ENCODE results near the gene SIGLEC7. TPM values are rescaled to one million over a fixed set of nuclear protein-coding genes. Genes with fewer than 3 reads are reported as not detected.

Gene SIGLEC7
- polyA plus RNA-seq, 4 donors = 0.32 to 0.62 (median 0.43) TPM

DNA sequence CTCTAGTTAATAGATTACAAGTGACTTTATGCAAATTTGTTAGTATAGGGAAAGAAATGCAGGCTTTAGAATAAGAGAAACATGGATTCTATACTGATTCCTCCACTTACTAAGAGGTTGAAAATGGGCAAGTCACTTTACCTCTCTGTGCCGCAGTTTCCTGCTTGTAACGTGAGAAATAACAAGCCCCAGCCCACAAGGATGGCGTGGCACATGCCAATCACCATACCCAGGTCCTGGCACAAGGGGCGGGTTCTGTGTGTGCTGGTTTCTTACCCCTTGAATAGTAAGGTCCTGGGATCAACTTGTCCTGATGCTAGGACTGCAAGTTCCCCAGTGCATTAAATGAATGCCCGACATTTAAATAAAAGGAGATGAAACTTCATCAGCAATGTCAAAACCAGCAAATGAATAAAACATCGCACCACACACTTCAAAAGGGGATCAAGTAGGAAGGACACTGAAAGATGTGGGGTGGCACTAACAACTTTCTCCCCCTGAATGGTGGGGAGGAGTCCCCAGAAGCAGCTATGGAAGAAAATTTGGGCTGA is 25.3 kb upstream of the SIGLEC7 start:
- no peak for DNase-seq (ENCODE audit: low read depth in 4 of 4, low spot score in 3 of 4)

DNA sequence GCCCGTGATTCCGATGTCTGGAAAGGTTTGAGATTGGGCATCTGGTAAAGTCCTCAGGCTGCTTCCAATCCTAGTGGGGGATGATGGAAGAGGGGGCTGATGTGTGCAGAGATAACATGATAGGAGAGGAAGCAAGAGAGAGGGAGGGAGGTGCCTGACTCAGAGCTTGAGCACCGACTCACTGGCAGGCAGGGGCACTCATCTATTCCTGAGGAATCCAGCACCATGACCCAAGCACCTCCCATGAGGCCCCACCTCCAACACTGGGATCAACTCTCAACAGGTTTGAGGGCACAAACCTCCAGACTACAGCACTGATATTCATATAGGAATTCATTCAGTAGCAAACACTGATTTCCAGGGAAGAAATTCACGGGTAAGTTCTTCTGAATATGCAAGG is 23.0 kb upstream of the SIGLEC7 start:
- no peak for DNase-seq (ENCODE audit: low read depth in 4 of 4, low spot score in 3 of 4)

DNA sequence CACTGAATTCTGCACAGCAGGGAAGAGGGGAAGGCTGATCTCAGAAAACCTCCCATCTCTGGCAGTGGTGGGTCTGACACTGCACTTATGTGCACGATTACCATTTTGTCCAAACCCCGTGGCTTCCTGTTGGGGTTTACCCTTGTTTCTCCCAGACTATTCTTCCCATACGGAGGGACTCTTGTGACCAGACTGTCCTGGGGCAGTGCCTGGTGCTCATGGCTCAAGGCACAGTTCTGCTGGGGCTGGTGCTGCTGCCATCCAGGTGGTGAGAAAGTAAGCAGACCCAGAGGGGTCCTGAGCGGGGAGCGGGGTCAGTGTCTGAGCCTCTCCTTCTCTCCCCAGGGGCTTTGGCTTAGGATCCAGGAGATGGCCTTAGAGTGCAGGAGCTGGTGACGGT is 22.5 kb upstream of the SIGLEC7 start:
- no peak for DNase-seq (ENCODE audit: low read depth in 4 of 4, low spot score in 3 of 4)

DNA sequence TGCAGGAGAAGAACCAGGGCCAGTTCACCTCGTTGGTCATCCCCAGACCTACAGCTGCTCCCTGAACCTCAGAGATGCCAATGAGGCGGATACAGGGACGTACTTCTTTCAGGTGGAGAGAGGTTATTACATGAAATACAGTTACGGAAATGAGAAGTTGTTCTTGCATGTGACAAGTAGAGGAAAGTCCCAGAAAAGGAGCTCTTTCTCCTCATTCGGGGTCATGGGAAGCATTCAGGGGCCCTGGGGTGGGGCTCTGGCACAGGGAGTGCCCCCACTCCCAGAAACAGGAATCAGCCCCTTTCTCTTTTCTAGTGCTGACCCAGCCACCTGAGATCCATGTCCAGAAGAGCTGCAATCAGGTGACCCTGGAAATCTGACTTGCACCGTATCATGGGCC is 21.9 kb upstream of the SIGLEC7 start:
- no peak for DNase-seq (ENCODE audit: low read depth in 4 of 4, low spot score in 3 of 4)

DNA sequence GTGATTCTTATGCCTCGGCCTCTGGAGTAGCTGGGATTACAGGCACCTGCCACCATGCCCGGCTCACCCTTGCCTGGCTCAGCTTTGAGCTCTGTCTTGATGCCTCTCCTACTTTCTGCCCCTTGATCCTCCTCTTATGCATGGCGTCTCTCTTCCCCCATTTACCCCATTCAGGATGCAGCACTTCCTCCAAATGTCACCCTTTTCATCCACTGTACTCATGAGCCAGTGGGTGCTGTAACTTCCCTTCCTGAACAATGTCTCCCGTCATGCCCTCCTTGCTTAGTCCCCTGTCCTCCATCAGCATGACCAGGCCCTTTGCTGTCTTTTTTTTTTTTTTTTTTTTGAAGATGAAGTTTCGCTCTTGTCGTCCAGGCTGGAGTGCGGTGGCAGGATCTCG is 20.8 kb upstream of the SIGLEC7 start:
- DNase-seq (ENCODE audit: low read depth in 4 of 4, low spot score in 3 of 4) = no peak

DNA sequence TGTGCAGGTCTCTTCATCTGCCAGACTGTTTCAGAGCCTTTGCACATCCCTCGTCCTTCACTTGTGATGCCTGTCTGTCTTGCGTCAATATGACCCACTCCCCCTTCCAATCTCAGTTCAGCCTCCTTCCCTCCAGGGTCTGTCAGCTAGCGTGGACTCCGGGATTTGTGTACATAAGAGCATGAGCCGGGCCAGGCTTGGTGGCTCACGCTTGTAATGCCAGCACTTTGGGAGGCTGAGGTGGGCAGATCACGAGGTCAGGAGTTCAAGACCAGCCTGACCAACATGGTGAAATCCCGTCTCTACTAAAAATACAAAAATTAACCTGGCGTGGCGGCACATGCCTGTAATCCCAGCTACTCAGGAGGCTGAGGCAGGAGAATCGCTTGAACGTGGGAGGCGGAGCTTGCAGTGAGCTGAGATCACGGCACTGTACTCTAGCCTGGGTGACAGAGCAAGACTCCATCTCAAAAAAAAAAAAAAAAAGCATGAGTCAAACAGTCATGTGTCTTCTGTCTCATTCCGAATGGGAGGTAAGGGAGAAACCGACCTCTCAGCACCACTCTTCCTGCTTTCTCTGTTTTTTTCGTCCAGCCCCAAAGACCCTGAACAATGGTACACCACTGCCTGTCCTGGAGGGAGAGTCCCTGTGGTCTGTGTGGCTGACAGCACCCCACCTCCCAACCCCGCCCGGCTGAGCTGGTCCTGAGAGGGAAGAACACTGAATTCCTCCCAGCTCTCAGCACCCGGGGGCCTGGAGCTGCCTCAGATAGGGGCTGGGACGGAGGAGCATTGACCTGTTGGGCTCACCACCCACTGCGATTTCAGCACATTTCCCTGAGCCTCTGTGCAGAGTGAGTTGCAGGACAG is 19.8 kb upstream of the SIGLEC7 start:
- no peak for DNase-seq (ENCODE audit: low read depth in 4 of 4, low spot score in 3 of 4)

DNA sequence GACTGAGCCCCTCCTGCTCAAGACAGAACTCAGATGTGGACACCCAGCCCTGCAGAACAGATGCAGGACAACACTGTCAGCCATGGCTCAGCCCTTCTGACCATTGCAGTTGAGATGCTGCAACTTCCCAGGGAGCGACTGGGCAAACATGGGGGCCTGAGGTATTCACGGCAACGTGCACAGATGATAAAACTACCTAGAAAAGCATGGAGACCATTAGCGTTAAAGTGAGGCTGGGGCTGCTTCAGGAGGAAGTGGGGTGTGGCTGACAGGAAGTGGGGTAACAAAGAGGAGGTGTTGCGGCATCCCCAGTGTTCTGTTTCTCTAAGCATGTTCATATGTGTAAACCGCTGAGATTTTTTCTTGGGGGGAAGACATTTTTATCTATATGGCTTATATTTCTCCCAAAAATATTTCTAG is 18.7 kb upstream of the SIGLEC7 start:
- no peak for DNase-seq (ENCODE audit: low read depth in 4 of 4, low spot score in 3 of 4)

DNA sequence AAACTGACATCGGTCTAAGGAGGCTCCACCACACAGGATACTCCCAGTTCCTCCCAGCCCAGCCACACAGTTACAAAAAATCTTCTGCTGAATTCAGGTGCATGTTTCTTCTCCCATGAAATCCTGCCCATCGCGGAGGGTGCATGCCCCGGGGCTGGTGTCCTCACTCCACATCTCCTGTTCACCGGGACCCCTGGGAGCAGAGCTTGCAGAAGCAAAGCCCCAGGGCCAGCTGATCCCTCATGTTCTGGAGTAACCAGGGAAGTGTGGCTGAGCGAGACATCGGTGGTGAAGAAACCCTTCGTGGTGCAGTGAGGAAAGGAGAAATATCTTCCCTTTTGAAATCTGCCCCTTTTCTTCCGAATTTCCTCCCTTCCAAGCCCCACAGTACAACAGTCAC is 18.3 kb upstream of the SIGLEC7 start:
- DNase-seq (ENCODE audit: low read depth in 4 of 4, low spot score in 3 of 4) = no peak

DNA sequence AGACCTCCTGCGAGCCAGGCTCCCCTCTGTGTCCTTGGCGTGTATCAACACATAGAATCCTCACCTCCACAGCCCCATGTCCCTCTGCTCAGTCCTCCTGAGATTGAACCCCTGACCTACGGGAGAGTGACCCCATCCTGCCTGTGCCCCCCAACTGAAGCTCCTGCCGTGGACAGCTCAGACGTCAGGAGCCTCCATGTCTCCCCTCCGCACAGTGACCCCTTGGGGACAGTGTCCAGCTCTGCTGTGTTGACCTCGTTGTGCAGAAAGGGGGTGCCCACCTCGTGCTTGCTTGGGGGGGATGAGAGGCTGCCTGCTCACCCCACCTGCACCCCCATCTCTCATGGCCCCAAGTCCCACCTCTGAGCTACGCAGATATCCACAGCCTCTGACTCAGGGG is 17.9 kb upstream of the SIGLEC7 start:
- DNase-seq (ENCODE audit: low read depth in 4 of 4, low spot score in 3 of 4) = no peak

DNA sequence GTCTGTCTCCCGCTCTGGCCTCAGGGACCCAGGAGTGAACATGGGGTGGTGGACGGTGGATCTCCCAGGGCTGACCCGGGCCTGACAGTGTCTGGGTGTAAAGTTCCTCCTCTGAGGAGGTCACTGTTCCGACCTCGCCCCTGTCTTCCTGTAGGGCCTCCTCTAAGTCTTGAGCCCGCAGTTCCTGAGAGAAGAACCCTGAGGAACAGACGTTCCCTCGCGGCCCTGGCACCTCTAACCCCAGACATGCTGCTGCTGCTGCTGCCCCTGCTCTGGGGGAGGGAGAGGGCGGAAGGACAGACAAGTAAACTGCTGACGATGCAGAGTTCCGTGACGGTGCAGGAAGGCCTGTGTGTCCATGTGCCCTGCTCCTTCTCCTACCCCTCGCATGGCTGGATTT is 17.4 kb upstream of the SIGLEC7 start, which contains the start of gene SIGLEC9:
Gene SIGLEC9 (plus strand): TSS at position 178 of the 400 bp plus-strand sequence. CDS start 69 bp downstream, at position 247.
- no peak for DNase-seq (ENCODE audit: low read depth in 4 of 4, low spot score in 3 of 4)

DNA sequence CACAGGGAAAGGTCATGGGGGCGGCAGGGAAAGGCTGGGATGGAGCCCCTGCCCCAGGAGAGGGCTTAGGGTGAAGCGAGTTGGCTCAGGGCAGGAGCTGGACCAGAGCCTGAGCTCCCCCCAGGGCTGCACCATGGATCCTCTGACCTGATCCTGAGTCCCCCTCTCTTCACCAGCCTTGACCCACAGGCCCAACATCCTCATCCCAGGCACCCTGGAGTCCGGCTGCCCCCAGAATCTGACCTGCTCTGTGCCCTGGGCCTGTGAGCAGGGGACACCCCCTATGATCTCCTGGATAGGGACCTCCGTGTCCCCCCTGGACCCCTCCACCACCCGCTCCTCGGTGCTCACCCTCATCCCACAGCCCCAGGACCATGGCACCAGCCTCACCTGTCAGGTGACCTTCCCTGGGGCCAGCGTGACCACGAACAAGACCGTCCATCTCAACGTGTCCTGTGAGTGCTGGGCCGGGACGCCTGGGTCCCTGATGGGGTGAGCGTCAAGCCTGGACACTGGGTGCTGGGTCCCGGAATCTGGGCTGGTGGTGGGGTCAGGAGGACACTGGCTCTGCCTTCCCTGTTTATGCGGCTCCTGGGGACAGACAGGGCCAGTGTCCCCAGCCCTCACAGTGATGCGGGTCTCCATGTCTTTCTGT is 16.6 kb upstream of the SIGLEC7 start:
- DNase-seq (ENCODE audit: low read depth in 4 of 4, low spot score in 3 of 4) = no peak

DNA sequence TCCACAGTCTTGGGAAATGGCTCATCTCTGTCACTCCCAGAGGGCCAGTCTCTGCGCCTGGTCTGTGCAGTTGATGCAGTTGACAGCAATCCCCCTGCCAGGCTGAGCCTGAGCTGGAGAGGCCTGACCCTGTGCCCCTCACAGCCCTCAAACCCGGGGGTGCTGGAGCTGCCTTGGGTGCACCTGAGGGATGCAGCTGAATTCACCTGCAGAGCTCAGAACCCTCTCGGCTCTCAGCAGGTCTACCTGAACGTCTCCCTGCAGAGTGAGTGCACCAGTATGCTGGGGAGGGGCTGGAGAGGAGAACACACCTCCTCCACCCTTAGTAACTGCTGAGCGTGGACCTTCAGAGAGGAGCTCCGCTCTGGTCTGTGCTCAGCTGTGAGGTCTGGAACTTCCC is 15.1 kb upstream of the SIGLEC7 start:
- no peak for DNase-seq (ENCODE audit: low read depth in 4 of 4, low spot score in 3 of 4)

DNA sequence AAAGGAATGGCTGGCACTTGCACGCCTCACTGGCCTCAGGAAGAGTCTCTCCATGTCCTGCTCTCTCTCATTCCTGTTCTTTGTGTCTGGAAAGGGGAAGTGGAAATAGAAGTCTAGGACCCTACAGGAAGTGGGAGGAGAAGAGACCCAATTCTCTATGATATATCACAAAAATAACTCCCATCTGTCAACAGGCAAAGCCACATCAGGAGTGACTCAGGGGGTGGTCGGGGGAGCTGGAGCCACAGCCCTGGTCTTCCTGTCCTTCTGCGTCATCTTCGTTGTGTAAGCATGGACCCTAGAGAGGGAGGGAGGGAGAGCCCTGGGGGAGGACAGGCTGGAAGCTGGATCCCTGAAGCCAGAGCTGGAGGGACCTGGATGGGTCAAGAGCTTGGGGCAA is 14.3 kb upstream of the SIGLEC7 start:
- no peak for DNase-seq (ENCODE audit: low read depth in 4 of 4, low spot score in 3 of 4)

DNA sequence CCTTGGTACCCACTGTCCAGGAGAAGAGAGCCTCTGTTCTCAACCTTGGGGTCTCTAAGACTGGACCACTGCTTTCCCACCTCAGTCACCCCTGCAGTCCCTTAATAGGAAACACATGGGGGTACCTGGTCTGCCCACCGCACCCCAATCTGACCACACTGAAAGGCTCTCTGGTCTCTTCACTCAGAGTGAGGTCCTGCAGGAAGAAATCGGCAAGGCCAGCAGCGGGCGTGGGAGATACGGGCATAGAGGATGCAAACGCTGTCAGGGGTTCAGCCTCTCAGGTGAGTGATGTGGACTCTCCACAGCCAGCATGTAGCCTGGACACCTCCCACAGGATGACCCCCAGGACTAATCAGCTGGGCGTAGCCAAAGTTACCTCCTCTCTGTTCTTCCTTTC is 13.9 kb upstream of the SIGLEC7 start:
- DNase-seq (ENCODE audit: low read depth in 4 of 4, low spot score in 3 of 4) = no peak

DNA sequence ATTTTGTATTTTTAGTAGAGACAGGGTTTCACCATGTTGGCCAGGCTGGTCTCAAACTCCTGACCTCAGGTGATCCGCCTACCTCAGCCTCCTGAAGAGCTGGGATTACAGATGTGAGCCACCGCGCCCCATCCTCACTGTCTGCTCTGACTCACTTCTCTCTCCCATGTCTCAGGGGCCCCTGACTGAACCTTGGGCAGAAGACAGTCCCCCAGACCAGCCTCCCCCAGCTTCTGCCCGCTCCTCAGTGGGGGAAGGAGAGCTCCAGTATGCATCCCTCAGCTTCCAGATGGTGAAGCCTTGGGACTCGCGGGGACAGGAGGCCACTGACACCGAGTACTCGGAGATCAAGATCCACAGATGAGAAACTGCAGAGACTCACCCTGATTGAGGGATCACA is 12.4 kb upstream of the SIGLEC7 start:
- no peak for DNase-seq (ENCODE audit: low read depth in 4 of 4, low spot score in 3 of 4)

DNA sequence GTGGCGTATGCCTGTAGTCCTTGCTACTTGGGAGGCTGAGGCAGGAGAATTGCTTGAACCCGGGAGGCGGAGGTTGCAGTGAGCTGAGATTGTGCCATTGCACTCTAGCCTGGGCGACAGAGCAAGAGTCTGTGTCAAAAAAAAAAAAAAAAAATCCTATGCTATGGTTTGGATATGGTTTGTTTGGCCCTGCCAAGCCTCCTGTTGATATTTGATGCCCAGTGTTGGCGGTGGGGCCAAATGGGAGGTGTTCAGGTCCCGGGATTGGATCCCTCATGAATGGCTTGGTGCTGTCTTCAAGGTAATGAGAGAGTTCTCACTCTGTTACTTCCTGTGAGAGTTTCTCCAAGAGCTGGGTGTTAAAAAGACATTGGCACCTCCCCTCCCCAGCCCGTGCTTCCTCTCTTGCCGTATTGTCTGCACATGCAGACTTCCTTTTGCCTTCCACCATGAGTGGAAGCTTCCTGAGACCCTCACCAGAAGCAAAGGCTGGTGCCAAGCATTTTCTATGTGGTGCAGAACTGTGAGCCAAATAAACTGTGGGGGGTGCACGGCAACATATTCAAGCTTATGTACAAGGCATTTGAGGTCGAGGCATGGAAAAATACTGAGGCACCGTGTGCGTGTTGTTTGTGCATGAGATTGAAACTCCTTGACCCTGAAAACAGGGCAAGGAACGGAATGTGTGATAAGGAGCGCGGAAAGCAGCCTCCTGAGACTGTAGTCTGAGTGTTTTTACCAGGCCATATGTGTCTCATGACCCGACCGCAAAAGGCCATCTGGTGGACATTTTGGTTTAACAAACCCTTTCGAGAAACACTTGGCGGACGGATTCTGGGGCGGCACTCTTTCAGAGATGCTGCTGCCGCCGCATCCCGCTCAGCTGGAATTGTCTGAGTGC is 10.1 kb upstream of the SIGLEC7 start:
- no peak for DNase-seq (ENCODE audit: low read depth in 4 of 4, low spot score in 3 of 4)

DNA sequence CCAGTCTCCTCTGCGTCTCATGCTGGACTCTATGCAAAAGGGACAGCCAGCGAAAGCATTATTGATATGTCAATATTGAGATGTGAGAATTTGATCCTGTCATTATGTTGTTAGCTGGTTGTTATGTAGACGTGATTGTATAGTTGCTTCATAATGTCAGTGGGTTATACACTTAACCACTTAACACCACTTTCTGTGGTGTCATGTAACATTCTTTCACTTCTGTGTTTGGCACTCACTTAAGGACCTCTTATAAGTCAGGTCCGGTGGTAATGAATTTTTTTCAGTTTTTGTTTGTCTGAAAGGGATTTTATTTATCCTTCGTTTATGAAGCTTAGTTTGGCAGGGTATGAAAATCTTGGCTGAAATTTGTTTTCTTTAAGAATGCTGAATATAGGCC is 7.1 kb upstream of the SIGLEC7 start:
- DNase-seq (ENCODE audit: low read depth in 4 of 4, low spot score in 3 of 4) = no peak

DNA sequence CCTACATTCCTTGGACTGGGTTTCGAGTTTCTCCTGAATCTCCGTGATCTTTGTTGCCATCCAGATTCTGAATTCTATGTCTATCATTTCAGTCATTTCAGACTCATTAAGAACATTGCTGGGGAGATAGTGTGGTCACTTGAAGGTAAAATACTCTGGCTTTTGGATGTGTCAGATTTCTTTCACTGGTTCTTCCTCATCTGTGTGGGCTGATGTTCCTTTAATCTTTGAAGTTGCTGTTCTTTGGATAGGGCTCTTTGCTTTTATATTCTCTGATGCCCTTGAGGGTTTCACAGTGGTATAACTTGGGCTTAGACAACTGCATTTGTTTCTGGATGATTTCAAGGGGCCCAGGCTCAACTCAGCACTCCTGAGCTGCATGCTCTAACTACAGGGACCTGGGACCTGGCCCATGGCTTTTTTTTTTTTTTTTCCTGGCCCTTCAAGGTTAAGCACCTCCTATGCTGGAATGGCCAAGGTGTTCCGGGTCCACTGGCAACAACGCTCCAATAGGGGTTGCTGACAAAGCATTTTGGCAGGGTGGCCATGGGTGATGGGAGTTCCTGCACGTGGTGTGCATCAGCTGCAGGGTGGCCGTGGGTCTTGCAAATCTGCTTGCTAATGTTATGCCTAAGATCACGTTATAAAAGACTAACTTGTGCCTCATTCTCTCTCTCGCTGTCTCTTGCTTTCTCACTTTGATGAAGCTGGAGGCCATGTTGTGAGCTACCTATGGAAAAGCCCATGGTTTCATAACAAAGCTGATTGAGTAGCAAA is 5.9 kb upstream of the SIGLEC7 start:
- no peak for DNase-seq (ENCODE audit: low read depth in 4 of 4, low spot score in 3 of 4)

DNA sequence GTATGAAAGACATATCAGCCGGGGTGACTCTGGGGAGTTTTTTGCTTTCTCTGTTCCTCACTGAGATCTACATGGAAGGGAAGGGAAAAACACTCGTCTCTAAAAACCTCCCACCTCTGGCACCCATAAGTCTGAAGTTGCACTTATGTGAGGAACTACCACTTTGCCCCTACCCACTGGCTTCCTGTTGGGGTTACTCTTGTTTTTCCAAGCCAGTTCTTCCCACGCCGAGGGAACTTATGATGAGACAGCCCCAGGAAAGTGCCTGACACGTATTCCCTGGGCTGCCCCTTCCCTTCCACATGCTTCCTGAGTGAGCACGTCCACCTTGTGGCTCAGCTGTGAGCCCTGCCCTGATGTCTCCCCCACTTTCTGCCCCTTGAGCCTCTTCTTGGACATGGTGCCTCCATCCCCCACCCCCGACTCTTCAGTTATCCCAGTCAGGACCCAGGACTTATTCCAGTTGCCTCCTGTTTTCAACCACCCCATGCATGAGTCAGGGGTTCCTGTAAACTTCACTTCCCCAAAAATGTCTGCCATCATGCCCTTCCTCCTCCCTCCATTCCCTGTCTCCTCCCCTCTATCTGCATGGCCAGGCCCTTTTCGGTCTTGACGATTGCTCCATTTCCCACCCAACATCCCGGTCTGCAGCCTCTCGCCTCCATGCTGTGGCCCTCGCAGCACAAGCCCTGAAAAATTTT is 5.1 kb upstream of the SIGLEC7 start:
- no peak for DNase-seq (ENCODE audit: low read depth in 4 of 4, low spot score in 3 of 4)

Measured in right renal pelvis (tissue), 4 donors.